Measurements from ENCODE around the gene MOGAT3. TPM values are rescaled to one million over a fixed set of nuclear protein-coding genes. Genes with fewer than 3 reads are reported as not detected.

MOGAT3 gene
- total and polyA plus RNA-seq, 8 donors: 0.07 to 0.11 (median 0.08) TPM; not detected in 3

GRCh38 chr7:101166648-101166908 lies 34.3 kb downstream of the MOGAT3 start:
- Histone ChIP-seq H3K27me3 (peaks cover 86 to 100% of the 10 kb centered on the region in 2 donors), H3K4me1 (peaks cover 14 to 58% of the 10 kb centered on the region in 2 donors)
- TF ChIP-seq CTCF (IDR thresholded peaks at IDR 0.05): no peak

GRCh38 chr7:101165958-101166647 lies 34.7 kb downstream of the MOGAT3 start:
- ATAC-seq (no peak), DNase-seq (no peak)
- intact Hi-C loops (cut with DNase I): no loop called here
- Histone ChIP-seq H3K36me3 (peaks cover 0 to 3% of the 10 kb centered on the region in 2 donors), H3K9me3 (no peaks in the 10 kb centered on the region), H3K4me1 (peaks cover 14 to 56% of the 10 kb centered on the region in 2 donors), H3K4me3 (peak overlapping the region in 1 of 2 donors; percentile 13), H3K27me3 (peaks cover 81 to 100% of the 10 kb centered on the region in 2 donors), H3K27ac (no peak overlapping the region)
- TF ChIP-seq CTCF (IDR thresholded peaks at IDR 0.05): no peak

More at GRCh38 chr7:101166648-101166908, 34.3 kb downstream of the MOGAT3 start:
- intact Hi-C loops (cut with DNase I): no loop called here
- ATAC-seq (no peak), DNase-seq (no peak)
- Histone ChIP-seq H3K9me3 (no peaks in the 10 kb centered on the region), H3K27ac (no peak overlapping the region), H3K36me3 (no peaks in the 10 kb centered on the region), H3K4me3 (no peak overlapping the region)

GRCh38 chr7:101165075-101165957 lies 35.5 kb downstream of the MOGAT3 start, which contains the start of gene VGF:
VGF (minus strand) TSS chr7:101165569; CDS start chr7:101164843, 726 bp downstream.
- Histone ChIP-seq H3K36me3 (peaks cover 0 to 11% of the 10 kb centered on the region in 2 donors), H3K4me3 (peak within 1 kb of the TSS in 1 of 2 donors; percentile 13), H3K9me3 (no peaks in the 10 kb centered on the region), H3K27ac (no peak within 1 kb of the TSS), H3K27me3 (peaks cover 73 to 96% of the 10 kb centered on the region in 2 donors), H3K4me1 (peaks cover 14 to 56% of the 10 kb centered on the region in 2 donors)
- DNase-seq (peak; percentile 79 to 98 (median 93)), ATAC-seq (peak; percentile 93)
- TF ChIP-seq CTCF (IDR thresholded peaks at IDR 0.05): no peak
- intact Hi-C loops (cut with DNase I): no loop called here

GRCh38 chr7:101164071-101164840 lies 36.6 kb downstream of the MOGAT3 start:
- H3K27me3 ChIP-seq: peaks cover 64 to 86% of the 10 kb centered on the region in 2 donors
- peaks cover 14 to 45% of the 10 kb centered on the region in 2 donors for H3K4me1 ChIP-seq
- no peaks in the 10 kb centered on the region for H3K9me3 ChIP-seq
- no peak overlapping the region for H3K27ac ChIP-seq
- H3K36me3 ChIP-seq: peaks cover 0 to 19% of the 10 kb centered on the region in 2 donors
- H3K4me3 ChIP-seq: peak overlapping the region in 1 of 2 donors; percentile 33
- ATAC-seq (peak; percentile 41), DNase-seq (peak in 1 of 4 donors; percentile 63)
- no peak for TF ChIP-seq CTCF (IDR thresholded peaks at IDR 0.05)
- intact Hi-C loops (cut with DNase I): no loop called here
